ENCODE data around the gene SLC25A43.

GRCh38 chrX:119486745-119487144 lies 87.6 kb downstream of the SLC25A43 start:
- TF ChIP-seq CTCF (IDR thresholded peaks at IDR 0.05) (no peak), E2F4 (CRISPR knock-in tag; IDR thresholded peaks at IDR 0.05; ENCODE audit: borderline replicate concordance, low read depth) (no peak)
- TF ChIP-seq, protein P1, sequence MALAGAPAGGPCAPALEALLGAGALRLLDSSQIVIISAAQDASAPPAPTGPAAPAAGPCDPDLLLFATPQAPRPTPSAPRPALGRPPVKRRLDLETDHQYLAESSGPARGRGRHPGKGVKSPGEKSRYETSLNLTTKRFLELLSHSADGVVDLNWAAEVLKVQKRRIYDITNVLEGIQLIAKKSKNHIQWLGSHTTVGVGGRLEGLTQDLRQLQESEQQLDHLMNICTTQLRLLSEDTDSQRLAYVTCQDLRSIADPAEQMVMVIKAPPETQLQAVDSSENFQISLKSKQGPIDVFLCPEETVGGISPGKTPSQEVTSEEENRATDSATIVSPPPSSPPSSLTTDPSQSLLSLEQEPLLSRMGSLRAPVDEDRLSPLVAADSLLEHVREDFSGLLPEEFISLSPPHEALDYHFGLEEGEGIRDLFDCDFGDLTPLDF (CRISPR knock-in tag; IDR thresholded peaks at IDR 0.05) = no peak

Measured in WTC11 (cell line).